G401.6 (cell line): Measurements from ENCODE around the gene SKOR1.

Experiments used
- FAIRE-seq: peaks from 2 replicates; lab custom pipeline; 2012; peaks lifted over from hg19 to GRCh38; lab: Jason Lieb, UNC

SKOR1 gene

DNA sequence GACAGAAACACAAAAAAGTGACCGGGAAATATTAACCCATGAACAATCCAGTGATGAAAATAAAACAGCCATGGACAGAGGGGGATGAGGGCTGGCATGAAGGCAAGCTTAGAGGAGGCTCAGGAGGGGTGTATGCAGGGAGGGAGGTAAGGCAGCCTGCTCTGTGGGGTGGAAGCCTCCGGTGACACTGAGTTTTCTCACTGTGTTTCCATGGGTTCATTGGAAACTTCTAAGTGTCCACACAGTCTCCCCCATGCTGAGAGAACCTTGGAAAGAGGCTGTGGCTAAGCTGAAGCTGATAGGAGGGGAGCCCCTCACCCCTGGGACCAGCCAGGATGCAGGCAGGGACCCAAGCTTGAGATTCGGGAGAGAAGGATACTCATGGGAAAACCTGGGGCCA is 6.8 kb upstream of the SKOR1 start:
- FAIRE-seq, result no peak

DNA sequence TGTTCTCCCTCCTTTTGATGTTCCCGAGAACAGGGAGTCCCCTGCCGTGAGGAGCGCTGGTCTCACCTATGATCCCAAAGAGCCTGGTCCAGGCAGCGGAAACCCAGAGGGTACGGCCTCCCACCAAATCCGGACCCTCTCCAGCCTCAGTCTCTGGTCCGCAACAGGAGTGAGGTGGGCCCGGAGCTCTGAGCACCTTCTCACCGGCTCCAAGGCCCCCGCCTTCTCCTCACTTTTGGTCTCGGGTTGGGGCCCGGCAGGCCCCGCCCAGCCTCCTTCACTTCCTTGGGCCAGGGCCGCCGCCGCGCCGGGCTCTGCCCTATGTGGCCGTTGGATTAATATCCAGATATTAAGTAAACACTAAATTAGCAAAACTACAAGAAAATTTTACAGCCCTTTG is 5.7 kb upstream of the SKOR1 start:
- no peak for FAIRE-seq

DNA sequence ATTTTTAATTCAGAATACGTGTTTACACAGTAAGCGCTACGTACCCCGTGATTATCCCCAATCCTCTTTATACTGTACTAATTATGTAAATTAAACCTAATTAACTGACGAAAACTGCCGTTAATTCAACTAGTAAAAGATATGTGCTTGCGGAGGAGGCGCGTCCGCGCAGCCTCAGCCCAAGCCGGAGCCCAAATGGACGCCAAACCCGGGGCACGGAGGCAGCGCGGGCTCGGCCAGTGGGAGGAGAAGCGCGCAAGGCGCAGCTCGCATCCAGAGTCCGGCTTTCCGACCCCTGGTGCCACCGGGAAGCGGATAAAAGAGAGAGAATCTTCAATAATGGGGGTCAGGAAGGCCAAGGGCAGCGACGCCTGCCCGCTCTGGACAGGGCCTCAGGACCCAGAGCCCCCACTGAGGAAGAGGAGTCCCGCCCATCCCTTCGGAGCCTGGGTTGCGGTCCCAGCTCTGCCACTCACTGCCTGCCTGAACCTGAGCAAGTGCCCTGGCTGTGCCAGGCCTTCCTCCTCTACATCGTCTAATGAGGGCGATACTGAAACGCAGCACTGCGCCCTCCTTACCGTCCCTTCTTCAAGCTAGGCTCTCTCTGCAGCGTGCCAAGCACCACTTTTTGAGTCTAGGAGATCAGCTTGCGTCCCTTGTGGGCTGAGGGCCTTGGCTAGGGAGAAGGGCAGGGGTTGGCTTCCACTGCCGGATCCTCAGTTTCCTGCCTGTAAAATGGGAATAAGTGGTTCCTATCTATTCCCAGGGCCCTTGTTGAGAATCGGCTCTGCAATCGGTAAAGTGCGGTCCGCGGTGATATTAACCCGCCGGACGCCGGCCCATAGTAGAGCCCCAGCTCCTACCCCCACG is 5.0 kb upstream of the SKOR1 start:
- no peak for FAIRE-seq

DNA sequence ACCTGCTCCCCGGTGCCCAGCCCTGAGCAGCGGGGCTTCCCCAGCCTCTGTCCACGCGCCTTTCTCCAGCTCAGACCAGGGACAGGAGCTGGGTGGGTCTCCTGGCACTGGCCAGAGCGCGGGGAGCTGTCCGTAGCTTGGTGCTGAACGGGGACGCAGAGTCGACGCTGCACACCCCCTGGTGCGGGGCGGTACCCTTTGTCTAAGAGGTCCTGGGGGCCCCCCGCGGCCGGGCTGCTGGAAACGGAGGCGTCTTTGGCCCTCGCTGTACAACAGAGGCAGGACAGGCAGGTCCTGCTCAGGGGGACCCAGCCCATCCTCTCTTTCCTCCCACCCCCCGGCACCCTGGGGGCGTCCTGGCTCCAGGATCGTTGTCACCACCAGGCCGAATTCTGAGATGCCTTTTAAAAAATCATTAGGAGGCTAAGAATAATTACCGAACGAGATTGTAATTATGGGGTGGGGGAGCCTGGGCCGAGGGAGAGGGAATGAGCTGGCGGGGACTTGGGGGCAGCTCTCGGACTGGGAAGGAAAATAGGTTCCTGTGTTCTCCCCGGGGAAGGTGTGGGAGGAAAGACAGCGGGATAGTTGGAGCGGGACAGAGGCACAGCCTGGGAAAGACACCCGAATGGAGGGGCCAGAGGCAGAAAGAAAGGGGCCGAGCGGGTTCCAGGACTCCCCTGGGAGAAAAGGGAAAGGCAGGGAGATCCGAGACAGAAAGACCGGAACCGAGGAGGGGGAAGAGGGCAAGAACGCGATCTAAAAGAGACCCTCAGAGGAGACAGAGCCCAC is 4.1 kb upstream of the SKOR1 start:
- FAIRE-seq, result no peak

GRCh38 chr15:67821784-67822440 is 3.4 kb upstream of the SKOR1 start:
- no peak for FAIRE-seq

DNA sequence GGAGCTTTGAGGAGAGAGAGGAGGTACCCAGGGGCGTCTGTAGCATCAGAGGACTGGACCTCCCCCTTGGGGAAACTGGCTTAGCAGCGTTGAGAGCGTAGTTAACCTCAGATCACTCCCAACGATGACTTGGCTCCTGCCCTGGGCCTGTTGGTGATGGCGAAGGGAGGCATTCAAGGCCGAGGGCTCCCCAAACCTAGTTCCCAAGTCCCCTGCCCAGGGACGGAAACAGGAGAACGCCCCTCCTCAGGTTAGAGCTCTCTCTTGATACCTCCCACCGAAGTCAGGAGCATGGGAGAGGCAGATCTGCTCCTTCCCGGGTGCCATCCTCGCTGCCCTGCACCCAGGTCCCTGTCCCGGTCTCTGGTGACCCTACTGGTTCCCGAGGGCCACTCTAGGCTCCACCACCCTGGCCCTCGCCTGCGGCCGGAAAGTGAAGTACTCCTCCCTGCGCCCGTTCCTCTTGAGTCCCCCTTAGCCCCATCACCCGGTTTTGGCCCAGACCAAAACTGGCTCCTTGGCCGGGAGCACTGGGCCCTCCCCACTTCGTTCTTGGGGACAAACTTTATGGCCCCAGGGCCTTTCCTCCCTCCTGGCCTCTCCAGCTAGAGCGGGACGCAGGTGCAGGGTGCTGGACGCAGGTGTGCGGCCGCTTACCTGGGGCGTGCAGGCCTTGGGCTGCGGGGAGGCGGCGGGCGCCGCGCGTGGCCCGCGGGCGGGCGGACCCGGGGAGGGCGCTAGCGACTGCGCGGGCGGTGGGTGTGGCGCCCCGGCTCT is 2.6 kb upstream of the SKOR1 start:
- no peak for FAIRE-seq

DNA sequence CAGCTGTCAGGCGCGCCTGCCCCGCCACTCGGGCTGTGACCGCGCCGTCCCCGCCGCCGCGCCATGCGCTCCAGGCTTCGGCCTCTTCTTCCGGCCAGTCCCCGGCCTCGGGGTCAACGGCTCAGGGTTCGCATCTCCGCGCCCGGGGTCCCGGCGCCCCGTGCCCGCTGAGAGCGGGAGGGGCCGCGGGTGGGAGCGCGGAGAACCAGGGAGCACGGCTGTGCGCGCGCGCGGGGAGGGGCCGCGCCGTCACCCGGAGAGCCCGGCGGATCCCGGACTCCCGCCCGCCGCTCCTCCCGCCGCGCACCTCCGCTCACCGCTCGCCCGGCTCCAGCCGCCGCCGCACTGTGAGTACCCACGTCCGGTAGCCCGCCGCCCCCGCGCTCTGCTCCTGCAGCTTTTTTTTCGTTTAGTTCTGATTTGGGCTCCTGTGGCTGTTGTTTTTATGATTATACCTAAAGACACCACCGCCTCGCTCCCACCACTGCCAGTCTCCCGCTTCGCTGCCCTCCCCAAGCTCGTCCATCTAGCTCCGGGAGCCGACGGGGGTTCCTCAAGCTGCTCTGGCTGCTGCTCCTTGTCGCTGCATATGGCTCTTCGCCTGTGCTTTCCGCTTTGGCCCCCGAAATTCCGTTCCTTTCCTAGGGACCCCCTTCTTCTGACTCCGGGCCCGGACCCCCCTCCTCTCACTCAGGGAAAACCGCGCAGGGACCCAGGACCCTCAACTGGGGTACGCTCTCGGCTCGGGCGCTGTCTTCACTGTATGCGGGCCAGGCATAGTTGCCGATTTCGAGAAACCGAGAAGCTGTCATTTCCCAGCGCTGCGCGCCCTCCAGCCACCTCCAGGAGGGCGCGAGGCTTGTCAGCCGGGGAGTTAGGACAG is 1.8 kb upstream of the SKOR1 start:
- no peak for FAIRE-seq

GRCh38 chr15:67824197-67824968 is 926 bp upstream of the SKOR1 start:
- FAIRE-seq, result no peak

GRCh38 chr15:67825881-67826716 is 790 bp downstream of the SKOR1 start:
- FAIRE-seq, result no peak

- no peak for FAIRE-seq
Observed at GRCh38 chr15:67826717-67827561, 1.6 kb downstream of the SKOR1 start.

GRCh38 chr15:67827562-67828277 is 2.4 kb downstream of the SKOR1 start:
- FAIRE-seq, result no peak

- FAIRE-seq, result no peak
Observed at GRCh38 chr15:67828278-67828968, 3.1 kb downstream of the SKOR1 start.

DNA sequence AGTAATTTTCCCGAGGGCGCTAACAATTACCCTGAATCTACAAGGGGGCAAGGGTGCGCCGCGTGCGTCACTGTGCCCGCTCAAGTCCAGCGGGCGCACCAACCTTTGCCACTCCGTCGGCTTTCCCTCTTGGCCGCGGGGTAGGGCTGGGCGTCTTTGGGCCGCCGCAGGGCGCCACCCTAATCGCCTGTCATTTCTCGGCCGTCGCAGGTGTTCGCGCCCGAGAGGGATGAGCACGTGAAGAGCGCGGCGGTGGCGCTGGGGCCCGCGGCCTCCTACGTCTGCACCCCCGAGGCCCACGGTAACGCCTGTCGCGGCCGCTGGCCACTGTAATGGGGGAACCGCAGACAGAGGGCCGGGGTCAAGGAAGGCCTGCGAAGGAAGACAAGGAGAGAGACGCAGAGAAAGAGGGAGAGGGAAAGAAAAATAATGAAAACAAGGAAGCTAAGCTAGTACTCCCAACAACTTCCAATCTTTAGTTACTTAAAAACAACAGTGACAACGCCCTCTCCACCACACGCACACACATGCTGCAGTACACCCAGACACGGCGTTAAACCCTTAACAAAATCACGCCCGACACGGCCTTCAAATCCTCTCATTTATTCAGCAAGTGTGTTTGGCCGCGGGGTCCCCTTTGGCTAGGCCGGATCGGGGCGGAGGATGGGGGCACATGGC is 3.8 kb downstream of the SKOR1 start:
- FAIRE-seq, result no peak

DNA sequence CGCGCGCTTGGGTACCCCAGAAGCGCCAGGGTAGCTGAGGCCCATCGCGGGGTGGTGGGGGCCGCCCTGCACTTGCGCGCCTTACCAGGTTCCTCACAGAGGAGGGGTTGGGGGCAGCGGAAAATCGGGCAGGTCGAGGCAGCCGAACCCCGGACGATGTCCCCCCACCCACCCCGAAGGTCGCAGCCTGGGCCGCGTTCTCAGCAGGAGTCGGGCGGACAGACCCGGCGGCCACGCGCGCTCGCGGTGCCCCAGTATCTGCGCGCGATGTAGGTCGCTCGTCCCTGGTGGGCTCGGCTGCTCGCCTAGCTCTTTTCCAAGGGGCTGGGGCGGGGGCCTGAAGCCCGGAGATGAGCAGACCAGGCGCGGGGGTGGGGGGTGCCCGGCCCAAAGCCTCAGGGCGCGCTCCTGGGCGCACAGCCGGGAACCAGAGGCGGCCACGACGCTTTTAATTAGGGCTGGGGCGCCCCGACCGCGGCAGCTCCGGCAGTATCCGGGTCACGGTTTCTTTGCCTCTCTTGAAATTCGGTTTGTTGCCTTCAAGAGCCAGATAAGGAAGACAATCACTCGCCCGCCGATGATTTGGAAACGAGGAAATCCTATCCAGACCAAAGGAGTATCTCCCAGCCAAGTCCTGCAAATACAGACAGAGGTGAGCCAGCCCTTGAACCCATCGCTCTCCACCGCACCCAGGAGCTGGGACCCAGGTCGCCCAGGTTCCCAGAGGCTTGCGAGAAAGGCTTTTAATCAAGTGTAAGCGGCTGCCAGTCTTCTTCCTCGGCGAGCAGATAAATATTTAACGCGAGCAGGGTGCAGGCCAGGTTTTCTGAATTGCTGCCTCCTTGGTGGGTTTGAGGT is 4.6 kb downstream of the SKOR1 start:
- no peak for FAIRE-seq

DNA sequence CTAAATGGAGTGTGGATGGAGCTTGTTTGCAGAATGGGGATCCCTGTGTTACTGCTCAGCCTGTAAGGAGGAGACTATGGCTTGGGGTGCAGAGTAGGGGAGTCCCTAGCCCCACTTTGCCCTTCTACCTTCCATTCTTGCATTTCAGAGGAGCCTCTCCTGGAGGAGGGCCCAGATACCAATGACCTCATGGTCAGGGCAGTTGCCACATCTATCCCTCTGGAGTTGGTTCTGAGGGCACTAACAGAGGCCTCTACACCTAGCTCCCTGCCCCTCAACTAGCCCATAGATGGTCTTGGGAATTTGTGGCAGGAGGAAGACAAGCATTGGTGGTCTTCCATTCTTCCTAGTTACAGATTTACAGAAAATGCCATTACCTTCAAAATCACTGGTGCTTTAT is 6.1 kb downstream of the SKOR1 start:
- FAIRE-seq, result no peak
